CD4-positive, alpha-beta T cell treated with Interleukin-6 at 100 ng/mL for 8 hours (primary cell): Measurements from ENCODE around the gene EML6.

Source experiments
- DNase-seq: peaks from one replicate; pipeline ENCODE4 v3.0.0-alpha.2; 2020; ENCODE audit warnings: mixed read lengths, low spot score

The EML6 gene

GRCh38 chr2:54999182-54999581 lies 275.7 kb downstream of the EML6 start:
- DNase-seq = no peak

GRCh38 chr2:55000341-55000740 lies 276.9 kb downstream of the EML6 start:
- no peak for DNase-seq

- no peak for DNase-seq
Observed at GRCh38 chr2:55001716-55002115, 278.3 kb downstream of the EML6 start.

GRCh38 chr2:55003706-55004639 lies 280.5 kb downstream of the EML6 start:
- no peak for DNase-seq

- no peak for DNase-seq
Observed at GRCh38 chr2:55006306-55006705, 282.8 kb downstream of the EML6 start.

- DNase-seq = no peak
Observed at GRCh38 chr2:55009277-55010060, 286.0 kb downstream of the EML6 start.

- peak; percentile 52 for DNase-seq
Observed at GRCh38 chr2:55010149-55010591, 286.7 kb downstream of the EML6 start.

- DNase-seq = no peak
Observed at GRCh38 chr2:55010915-55011314, 287.5 kb downstream of the EML6 start.

GRCh38 chr2:55011831-55012671 lies 288.6 kb downstream of the EML6 start:
- no peak for DNase-seq

GRCh38 chr2:55012672-55013484 lies 289.4 kb downstream of the EML6 start:
- DNase-seq = no peak

- no peak for DNase-seq
Observed at GRCh38 chr2:55013936-55014335, 290.5 kb downstream of the EML6 start.

- peak; percentile 40 for DNase-seq
Observed at GRCh38 chr2:55014962-55015939, 291.8 kb downstream of the EML6 start.

GRCh38 chr2:55017428-55017827 lies 294.0 kb downstream of the EML6 start:
- DNase-seq = no peak

- no peak for DNase-seq
Observed at GRCh38 chr2:55017880-55018279, 294.4 kb downstream of the EML6 start.

- DNase-seq = no peak
Observed at GRCh38 chr2:55018619-55019018, 295.2 kb downstream of the EML6 start.

- no peak for DNase-seq
Observed at GRCh38 chr2:55019526-55020258, 296.2 kb downstream of the EML6 start.
